ENCODE results near the gene RAB5A.

- TF ChIP-seq CTCF (IDR thresholded peaks at IDR 0.05) = no peak
- no peak for TF ChIP-seq POLR2A (IDR thresholded peaks at IDR 0.05)
- no peak for TF ChIP-seq POLR2AphosphoS5 (IDR thresholded peaks at IDR 0.05)
- no peak for TF ChIP-seq EP300 (IDR thresholded peaks at IDR 0.05)
Observed at GRCh38 chr3:20001932-20002331, 55.0 kb downstream of the RAB5A start.
